Loucy (cell line): ENCODE measurements around the gene RAB3D.
"Not testable (repeated sequence)": the region's sequence is repeated elsewhere in the genome, so short reads cannot be mapped to it uniquely, and the experiment has no call there.

Experiments used
- H2AFZ ChIP-seq: fragments of 200-600 bp; sonication (generic); 2 replicates; pipeline ENCODE4 v1.6.0; 2016; ENCODE audit warnings: antibody characterized with exemption, mild to moderate bottlenecking, low read length, moderate library complexity
- H3F3A ChIP-seq: fragments of 200-600 bp; 2 replicates; pipeline ENCODE4 v1.6.0; 2016; ENCODE audit warnings: antibody characterized with exemption, low read depth, mild to moderate bottlenecking
- H3K27me3 ChIP-seq: fragments of 200-600 bp; sonication (generic); 2 replicates; pipeline ENCODE4 v1.6.1; 2014; ENCODE audit warnings: low read length, mild to moderate bottlenecking; ENCODE audit not compliant: insufficient read depth, poor library complexity, severe bottlenecking
- H3K36me3 ChIP-seq: fragments of 200-600 bp; sonication (generic); 2 replicates; pipeline ENCODE4 v1.6.1; 2016; ENCODE audit warnings: low read length; ENCODE audit not compliant: insufficient read depth
- H3K4me1 ChIP-seq: fragments of 200-600 bp; sonication (generic); 2 replicates; pipeline ENCODE4 v1.5.1; 2014; ENCODE audit warnings: low read length, mild to moderate bottlenecking; ENCODE audit not compliant: insufficient read depth, poor library complexity, severe bottlenecking
- H3K4me2 ChIP-seq: fragments of 200-600 bp; sonication (generic); 2 replicates; pipeline ENCODE4 v1.6.0; 2014; ENCODE audit warnings: antibody characterized with exemption, low read length, low read depth, mild to moderate bottlenecking; ENCODE audit not compliant: poor library complexity, severe bottlenecking
- H3K4me3 ChIP-seq: fragments of 200-600 bp; sonication (generic); 2 replicates; pipeline ENCODE4 v1.5.1; 2014; ENCODE audit warnings: low read length, mild to moderate bottlenecking, mixed read lengths; ENCODE audit not compliant: poor library complexity, severe bottlenecking
- H3K79me2 ChIP-seq: fragments of 200-600 bp; sonication (generic); 2 replicates; pipeline ENCODE4 v1.6.1; 2014; ENCODE audit warnings: low read length; ENCODE audit not compliant: insufficient read depth
- H3K9ac ChIP-seq: fragments of 200-600 bp; sonication (generic); 2 replicates; pipeline ENCODE4 v1.6.0; 2014; ENCODE audit warnings: mild to moderate bottlenecking, low read depth, low read length, moderate library complexity; ENCODE audit not compliant: poor library complexity, severe bottlenecking
- H3K9me2 ChIP-seq: fragments of 200-600 bp; sonication (generic); replicated peaks from 2 replicates; pipeline ENCODE4 v1.6.1; 2016; ENCODE audit warnings: low read depth, low read length, mixed read lengths
- H3K9me3 ChIP-seq: fragments of 200-600 bp; sonication (generic); 2 replicates; pipeline ENCODE4 v1.6.1; 2014; ENCODE audit warnings: mild to moderate bottlenecking, antibody characterized with exemption, low read length, low read depth; ENCODE audit not compliant: insufficient read depth
- H4K20me1 ChIP-seq: fragments of 200-600 bp; sonication (generic); 2 replicates; pipeline ENCODE4 v1.6.0; 2014; ENCODE audit warnings: antibody characterized with exemption, low read length, mild to moderate bottlenecking; ENCODE audit not compliant: insufficient read depth, poor library complexity, severe bottlenecking
- EZH2phosphoT487 ChIP-seq: fragments of 200-600 bp; IDR thresholded peaks from 2 replicates; pipeline ENCODE4 v1.6.1; 2018; ENCODE audit warnings: antibody characterized with exemption, mild to moderate bottlenecking, moderate library complexity, borderline replicate concordance
- TF ChIP-seq, protein P1 (sequence below): fragments of 200-600 bp; sonication (generic); conservative IDR thresholded peaks from 2 replicates; pipeline ENCODE4 v1.5.1; 2014; ENCODE audit warnings: mild to moderate bottlenecking, antibody characterized with exemption, low read length

RAB3D gene

DNA sequence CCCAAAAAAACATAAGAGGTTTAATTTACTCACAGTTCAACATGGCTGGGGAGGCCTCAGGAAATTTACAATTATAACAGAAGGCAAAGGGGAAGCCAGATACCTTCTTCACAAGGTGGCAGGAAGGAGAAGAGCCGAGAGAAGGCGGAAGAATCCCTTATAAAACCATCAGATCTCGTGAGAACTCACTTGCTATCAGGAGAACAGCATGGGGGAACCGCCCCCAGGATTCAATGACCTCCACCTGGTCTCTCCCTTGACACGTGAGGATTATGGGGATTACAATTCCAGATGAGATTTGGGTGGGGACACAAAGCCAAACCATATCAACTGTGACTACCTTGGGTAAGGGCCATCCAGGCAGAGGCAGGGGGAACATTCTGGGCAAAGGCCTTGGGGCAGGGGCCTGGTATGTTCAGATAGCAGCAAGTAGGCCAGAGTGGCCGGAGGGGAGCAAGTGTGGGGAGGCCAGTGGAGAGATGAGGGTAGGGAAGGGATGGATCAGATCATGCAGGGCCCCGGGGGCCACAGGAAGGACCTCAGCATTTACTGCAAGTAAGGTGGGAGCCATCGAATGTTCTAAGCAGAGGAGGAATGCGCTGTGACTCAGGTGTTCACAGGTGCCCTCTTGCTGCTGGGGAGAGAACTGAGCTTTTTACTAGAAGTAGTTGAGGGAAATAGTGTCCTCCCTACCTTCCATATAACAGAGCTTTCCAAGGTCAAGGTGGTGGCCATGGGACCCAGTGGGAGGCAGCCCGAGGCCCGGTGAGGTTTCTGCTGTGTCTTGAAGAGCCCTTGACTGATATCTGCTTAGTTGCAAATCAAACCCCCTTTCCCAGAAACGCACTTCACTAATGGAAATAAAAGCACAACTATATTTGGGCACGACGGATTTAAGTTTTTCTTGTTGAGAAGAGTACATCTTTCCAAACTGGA, 18.0 kb downstream of the RAB3D start:
- H3K4me3 ChIP-seq, result no peak overlapping the region
- peaks cover 5% of the 10 kb centered on the region; the same call in 1 of the 2 replicates for H3K79me2 ChIP-seq
- no peak overlapping the region for H2AFZ ChIP-seq
- H3K27me3 ChIP-seq, result no peaks in the 10 kb centered on the region
- peak overlapping the region; percentile 10 for H3K4me2 ChIP-seq
- no peaks in the 10 kb centered on the region for H3K9me2 ChIP-seq
- H3K9me3 ChIP-seq, result no peaks in the 10 kb centered on the region
- TF ChIP-seq, protein P1, sequence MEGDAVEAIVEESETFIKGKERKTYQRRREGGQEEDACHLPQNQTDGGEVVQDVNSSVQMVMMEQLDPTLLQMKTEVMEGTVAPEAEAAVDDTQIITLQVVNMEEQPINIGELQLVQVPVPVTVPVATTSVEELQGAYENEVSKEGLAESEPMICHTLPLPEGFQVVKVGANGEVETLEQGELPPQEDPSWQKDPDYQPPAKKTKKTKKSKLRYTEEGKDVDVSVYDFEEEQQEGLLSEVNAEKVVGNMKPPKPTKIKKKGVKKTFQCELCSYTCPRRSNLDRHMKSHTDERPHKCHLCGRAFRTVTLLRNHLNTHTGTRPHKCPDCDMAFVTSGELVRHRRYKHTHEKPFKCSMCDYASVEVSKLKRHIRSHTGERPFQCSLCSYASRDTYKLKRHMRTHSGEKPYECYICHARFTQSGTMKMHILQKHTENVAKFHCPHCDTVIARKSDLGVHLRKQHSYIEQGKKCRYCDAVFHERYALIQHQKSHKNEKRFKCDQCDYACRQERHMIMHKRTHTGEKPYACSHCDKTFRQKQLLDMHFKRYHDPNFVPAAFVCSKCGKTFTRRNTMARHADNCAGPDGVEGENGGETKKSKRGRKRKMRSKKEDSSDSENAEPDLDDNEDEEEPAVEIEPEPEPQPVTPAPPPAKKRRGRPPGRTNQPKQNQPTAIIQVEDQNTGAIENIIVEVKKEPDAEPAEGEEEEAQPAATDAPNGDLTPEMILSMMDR, result peak; percentile 28; the same call in 1 of the 2 replicates
- no peak for TF ChIP-seq EZH2phosphoT487
- peaks cover 6% of the 10 kb centered on the region; the same call in 1 of the 2 replicates for H3F3A ChIP-seq
- no peaks in the 10 kb centered on the region for H4K20me1 ChIP-seq
- H3K4me1 ChIP-seq, result peaks cover 48% of the 10 kb centered on the region
- peak overlapping the region; percentile 92 for H3K9ac ChIP-seq
- no peaks in the 10 kb centered on the region for H3K36me3 ChIP-seq

DNA sequence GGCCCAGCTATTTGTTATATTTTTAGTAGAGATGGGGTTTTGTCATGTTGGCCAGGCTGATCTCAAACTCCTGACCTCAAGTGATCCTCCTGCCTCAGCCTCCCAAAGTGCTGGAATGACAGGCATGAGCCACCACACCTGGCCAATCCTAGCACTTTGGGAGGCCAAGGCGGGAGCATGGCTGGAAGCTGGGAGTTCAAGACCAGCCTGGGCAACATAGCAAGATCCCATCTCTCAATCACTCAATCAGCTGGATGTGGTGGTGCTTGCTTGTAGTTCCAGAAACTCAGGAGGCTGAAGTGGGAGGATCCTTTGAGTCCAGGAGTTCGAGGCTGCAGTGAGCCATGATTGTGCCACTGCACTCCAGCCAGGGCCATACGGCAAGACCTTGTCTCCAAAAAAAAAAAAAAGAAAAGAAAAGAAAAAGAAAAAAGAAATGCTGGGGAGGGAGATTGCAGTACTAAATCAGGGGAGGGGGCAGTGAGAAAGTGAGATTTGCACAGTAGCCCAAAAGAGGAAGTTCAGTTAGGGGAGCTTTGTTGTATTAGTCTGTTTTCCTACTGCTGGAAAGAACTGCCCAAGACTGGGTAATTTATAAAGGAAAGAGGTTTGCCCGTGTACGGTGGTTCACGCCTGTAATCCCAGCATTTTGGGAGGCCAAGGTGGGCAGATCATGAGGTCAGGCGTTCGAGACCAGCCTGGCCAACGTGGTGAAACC, 19.0 kb downstream of the RAB3D start:
- H3K4me1 ChIP-seq, result peaks cover 44% of the 10 kb centered on the region
- not testable (repeated sequence) for H3K4me2 ChIP-seq

DNA sequence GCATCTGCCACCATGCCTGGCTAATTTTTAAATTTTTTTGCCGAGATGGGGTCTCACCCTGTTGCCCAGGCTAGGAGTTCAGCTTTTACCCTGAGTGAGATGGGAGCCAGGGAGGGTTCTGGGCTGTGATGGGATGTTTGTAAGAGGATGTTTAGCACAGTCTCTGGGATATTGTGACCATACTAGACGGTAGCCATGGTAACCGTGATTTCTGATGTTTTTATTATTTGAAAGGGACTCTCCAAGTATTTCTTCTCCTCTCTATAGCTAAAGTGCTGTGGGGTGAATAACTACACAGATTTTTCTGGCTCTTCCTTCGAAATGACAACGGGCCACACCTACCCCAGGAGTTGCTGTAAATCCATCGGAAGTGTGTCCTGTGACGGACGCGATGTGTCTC, 33.1 kb downstream of the RAB3D start:
- Histone ChIP-seq H3K4me1 (no peaks in the 10 kb centered on the region), H3K9me2 (no peaks in the 10 kb centered on the region), H2AFZ (no peak overlapping the region), H3K79me2 (no peaks in the 10 kb centered on the region), H3K27me3 (no peaks in the 10 kb centered on the region), H3F3A (no peaks in the 10 kb centered on the region), H3K4me2 (no peak overlapping the region), H3K9me3 (no peaks in the 10 kb centered on the region), H3K4me3 (no peak overlapping the region), H3K9ac (no peak overlapping the region), H3K36me3 (no peaks in the 10 kb centered on the region), H4K20me1 (no peaks in the 10 kb centered on the region)
- TF ChIP-seq, protein P1, result no peak
- TF ChIP-seq EZH2phosphoT487, result no peak

More for the DNA sequence above, 19.0 kb downstream of the RAB3D start:
- not testable (repeated sequence) for H3K4me3 ChIP-seq, H3K36me3 ChIP-seq, H3K9me2 ChIP-seq, H3K79me2 ChIP-seq, H2AFZ ChIP-seq, H3F3A ChIP-seq, H4K20me1 ChIP-seq, H3K9me3 ChIP-seq, H3K27me3 ChIP-seq, H3K9ac ChIP-seq
